Thoracic aorta endothelial cell (primary cell): ENCODE results near the gene USP3. TPM values are rescaled to one million over a fixed set of nuclear protein-coding genes. Genes with fewer than 3 reads are reported as not detected.

Experiments
- total RNA-seq: library from RNA; depleted of rRNA; stranded (reverse); fragments of >200 nt; gene quantifications from 2 replicates; pipeline ENCODE4 v1.2.3, GENCODE V29; 2012

Gene USP3
- total RNA-seq: 67.3 and 78.0 TPM in 2 replicates

GRCh38 chr15:63504247-63504978 is at the start of gene USP3:
TSS of gene USP3 (plus strand) at chr15:63504593. CDS start at chr15:63504740, 147 bp downstream.

DNA sequence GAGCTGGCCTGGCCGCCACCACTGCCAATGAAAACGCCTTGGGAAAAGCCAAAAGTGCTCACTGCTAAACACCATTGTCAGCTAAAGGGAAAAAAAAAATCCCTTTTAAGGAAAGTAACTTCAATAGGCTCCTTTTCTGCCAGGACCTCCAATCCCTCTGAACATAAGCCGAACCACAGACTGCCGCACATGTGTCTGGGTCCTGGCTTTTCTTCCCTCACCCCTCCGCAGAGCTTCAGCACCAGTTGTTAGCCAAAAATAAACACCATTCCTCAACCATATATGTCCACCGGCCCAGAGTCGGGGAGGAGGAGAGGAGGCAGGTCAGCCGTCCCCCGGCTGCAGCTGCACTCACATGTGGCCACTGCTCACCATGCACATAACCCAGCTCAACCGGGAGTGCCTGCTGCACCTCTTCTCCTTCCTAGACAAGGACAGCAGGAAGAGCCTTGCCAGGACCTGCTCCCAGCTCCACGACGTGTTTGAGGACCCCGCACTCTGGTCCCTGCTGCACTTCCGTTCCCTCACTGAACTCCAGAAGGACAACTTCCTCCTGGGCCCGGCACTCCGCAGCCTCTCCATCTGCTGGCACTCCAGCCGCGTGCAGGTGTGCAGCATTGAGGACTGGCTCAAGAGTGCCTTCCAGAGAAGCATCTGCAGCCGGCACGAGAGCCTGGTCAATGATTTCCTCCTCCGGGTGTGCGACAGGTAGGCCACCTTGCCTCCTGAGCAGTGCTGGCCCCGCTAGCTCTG is 92.8 kb downstream of the USP3 start, which contains the start of gene FBXL22:
FBXL22 (plus strand) TSS at position 350 of the 753 bp plus-strand sequence; CDS start at position 356, 6 bp downstream.

Other genes with a start within 250 kb of the USP3 start
- gene APH1B, start 227.0 kb upstream of the USP3 start, total RNA-seq: 19.5 and 19.8 TPM in 2 replicates
- gene CA12, start 122.7 kb upstream of the USP3 start, total RNA-seq: 1.1 and 1.3 TPM in 2 replicates
- 0.13 and 0.14 TPM in 2 replicates for gene FBXL22, start 92.8 kb downstream of the USP3 start, total RNA-seq